ENCODE measurements around the gene ONECUT3. TPM values are rescaled to one million over a fixed set of nuclear protein-coding genes. Genes with fewer than 3 reads are reported as not detected.
"Not testable (repeated sequence)": the region's sequence is repeated elsewhere in the genome, so short reads cannot be mapped to it uniquely, and the experiment has no call there.

Gene ONECUT3
- total RNA-seq = not detected
- long read RNA-seq, donor 1 = 0 reads
- long read RNA-seq, donor 2 = 0 reads

DNA sequence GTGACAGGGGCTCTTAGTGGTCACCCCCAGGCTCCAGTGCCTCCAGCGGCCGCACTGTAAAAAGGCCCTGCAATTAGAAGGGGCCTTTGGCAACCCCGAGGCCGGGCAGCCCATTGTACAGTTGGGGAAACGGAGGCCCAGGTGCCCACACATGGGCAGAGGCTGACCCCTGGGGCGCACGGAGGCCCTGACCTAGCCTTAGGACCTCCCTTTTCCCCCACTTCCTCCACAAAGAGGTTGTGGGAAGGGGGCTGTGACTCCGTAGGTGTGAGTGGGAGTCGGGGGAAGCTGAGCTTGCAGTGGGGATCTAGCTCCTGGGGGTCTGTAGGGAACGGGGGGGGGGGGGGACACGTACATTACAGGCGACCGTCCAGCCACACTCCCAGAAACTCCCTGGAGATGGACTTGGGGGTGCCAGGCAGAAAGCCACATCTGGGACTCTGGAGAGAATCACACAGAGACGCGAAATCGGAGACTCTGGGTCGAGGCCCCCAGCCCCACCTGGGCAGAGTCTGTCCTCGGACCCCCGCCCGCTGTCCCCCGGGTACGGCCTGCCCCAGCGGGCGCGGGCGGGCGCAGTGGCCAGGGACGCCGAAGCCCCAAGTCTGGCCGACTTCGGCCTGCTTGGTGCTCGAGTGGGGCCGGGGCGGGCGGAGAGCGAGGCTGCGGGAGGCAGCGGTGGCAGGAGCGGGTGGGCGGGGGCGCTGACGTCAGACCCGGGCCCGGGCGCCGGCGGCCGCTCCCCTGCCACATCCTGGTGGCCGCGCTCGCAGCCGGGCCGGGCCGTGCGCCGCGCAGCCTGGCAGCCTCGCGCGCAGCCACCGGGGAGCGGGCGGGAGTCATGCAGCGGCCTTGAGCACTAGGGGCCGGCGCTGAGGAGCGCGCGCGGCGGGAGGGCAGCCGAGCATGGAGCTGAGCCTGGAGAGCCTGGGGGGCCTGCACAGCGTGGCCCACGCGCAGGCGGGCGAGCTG is at the start of gene ONECUT3:
Gene ONECUT3 (plus strand): TSS at position 750 of the 972 bp plus-strand sequence. CDS start 157 bp downstream, at position 907.
- intact Hi-C loops (cut with DNase I, micrococcal nuclease) = no loop called here
- ATAC-seq = peak; percentile 22
- Histone ChIP-seq H3K4me3 (no peak within 1 kb of the TSS), H3K4me1 (ENCODE audit: low read depth) (peaks cover 13% of the 10 kb centered on the region), H3K36me3 (ENCODE audit: low read depth) (no peaks in the 10 kb centered on the region), H3K9me3 (no peaks in the 10 kb centered on the region)
- TF ChIP-seq, protein P1, sequence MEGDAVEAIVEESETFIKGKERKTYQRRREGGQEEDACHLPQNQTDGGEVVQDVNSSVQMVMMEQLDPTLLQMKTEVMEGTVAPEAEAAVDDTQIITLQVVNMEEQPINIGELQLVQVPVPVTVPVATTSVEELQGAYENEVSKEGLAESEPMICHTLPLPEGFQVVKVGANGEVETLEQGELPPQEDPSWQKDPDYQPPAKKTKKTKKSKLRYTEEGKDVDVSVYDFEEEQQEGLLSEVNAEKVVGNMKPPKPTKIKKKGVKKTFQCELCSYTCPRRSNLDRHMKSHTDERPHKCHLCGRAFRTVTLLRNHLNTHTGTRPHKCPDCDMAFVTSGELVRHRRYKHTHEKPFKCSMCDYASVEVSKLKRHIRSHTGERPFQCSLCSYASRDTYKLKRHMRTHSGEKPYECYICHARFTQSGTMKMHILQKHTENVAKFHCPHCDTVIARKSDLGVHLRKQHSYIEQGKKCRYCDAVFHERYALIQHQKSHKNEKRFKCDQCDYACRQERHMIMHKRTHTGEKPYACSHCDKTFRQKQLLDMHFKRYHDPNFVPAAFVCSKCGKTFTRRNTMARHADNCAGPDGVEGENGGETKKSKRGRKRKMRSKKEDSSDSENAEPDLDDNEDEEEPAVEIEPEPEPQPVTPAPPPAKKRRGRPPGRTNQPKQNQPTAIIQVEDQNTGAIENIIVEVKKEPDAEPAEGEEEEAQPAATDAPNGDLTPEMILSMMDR (IDR thresholded peaks at IDR 0.05) = no peak
- no peak for DNase-seq

DNA sequence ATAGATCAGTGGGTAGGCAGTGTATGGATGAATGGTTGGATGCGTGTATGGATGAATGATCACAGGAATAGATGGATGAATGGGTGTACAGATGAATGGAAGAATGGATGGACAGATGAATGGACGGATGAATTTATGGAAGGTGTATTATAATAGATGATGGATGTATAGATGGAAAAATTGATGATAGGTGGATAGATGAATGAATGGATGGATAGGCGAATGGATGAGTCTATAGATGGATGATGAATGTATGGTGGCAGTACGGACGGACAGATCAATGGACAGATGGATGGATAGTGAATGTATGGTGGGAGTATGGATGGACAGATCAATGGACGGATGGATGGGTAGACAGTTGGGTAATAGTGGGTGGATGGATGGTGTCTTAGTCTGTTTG is 49.0 kb upstream of the ONECUT3 start:
- H3K36me3 ChIP-seq (ENCODE audit: low read depth) = no peaks in the 10 kb centered on the region
- ATAC-seq = no peak
- H3K9me3 ChIP-seq = no peaks in the 10 kb centered on the region
- DNase-seq = no peak
- no peak overlapping the region for H3K4me3 ChIP-seq
- intact Hi-C loops (cut with DNase I, micrococcal nuclease) = no loop called here
- TF ChIP-seq, protein P1 (IDR thresholded peaks at IDR 0.05) = no peak
- no peaks in the 10 kb centered on the region for H3K4me1 ChIP-seq (ENCODE audit: low read depth)

DNA sequence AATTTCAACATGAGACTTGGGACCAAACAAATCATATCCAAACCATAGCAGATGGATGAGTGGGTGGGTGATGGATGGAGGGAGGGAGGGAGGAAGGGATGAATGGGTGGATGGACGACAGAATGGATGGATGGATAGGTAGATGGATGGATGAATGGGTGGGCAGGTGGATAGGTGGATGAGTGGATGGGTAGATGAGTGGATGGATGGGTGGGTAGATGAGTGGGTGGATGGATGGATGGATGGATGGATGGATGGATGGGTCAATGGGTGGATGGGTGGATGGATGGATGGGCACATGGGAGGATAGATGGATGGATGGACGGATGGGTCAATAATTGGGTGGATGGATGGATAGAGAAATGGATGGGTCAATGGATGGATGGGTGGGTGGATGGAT is 47.9 kb upstream of the ONECUT3 start:
- intact Hi-C loops (cut with DNase I, micrococcal nuclease) = no loop called here
- ATAC-seq (no peak), DNase-seq (no peak)
- H3K4me3 ChIP-seq = no peak overlapping the region
- H3K36me3 ChIP-seq (ENCODE audit: low read depth) = no peaks in the 10 kb centered on the region
- H3K9me3 ChIP-seq = no peaks in the 10 kb centered on the region
- no peaks in the 10 kb centered on the region for H3K4me1 ChIP-seq (ENCODE audit: low read depth)
- TF ChIP-seq, protein P1 (IDR thresholded peaks at IDR 0.05) = no peak

DNA sequence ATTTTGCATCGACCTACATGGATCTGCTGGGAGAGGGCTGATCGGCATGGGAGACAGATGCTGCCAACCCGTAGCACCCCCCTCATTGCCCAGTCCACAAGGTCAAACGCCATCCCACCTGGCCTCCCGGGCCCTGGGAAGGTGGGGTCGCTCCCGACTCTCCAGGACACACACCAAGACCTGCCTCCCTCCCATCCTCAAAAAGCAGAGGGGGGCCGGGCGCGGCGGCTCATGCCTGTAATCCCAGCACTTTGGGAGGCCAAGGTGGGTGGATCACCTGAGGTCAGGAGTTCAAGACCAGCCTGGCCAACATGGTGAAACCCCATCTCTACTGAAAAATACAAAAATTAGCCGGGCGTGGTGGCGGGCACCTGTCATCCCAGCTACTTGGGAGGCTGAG is 46.7 kb upstream of the ONECUT3 start:
- H3K36me3 ChIP-seq (ENCODE audit: low read depth); ATAC-seq: not testable (repeated sequence)

DNA sequence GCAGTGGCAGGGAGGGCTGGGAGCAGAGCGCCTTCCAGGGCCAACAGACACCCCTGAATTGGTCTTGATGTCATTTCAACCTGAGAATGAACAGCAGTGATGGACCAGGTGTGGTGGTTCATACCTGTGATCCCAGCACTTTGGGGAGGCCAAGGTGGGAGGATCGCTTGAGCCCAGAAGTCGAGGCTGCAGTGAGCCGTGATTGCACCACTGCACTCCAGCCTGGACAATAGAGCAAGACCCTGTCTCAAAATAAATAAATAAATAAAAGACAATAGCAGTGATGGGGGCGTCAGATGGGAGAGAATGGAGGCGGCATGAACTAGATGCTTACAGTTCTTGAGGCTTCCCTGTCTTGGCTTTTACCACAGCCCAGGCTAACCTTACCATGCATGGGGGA is 46.1 kb upstream of the ONECUT3 start:
- no peak for DNase-seq
- Histone ChIP-seq H3K36me3 (ENCODE audit: low read depth) (no peaks in the 10 kb centered on the region), H3K4me3 (no peak overlapping the region), H3K9me3 (no peaks in the 10 kb centered on the region), H3K4me1 (ENCODE audit: low read depth) (no peaks in the 10 kb centered on the region)
- TF ChIP-seq, protein P1 (IDR thresholded peaks at IDR 0.05) = no peak
- ATAC-seq = no peak
- intact Hi-C loops (cut with DNase I, micrococcal nuclease) = no loop called here

More for the DNA sequence above, 46.7 kb upstream of the ONECUT3 start:
- H3K4me1 ChIP-seq (ENCODE audit: low read depth); H3K9me3 ChIP-seq; H3K4me3 ChIP-seq; intact Hi-C loops (cut with DNase I, micrococcal nuclease); DNase-seq: not testable (repeated sequence)

GRCh38 chr19:1713170-1713569 is 40.1 kb upstream of the ONECUT3 start:
- ATAC-seq (no peak), DNase-seq (no peak)
- Histone ChIP-seq H3K4me1 (ENCODE audit: low read depth) (no peaks in the 10 kb centered on the region), H3K4me3 (no peak overlapping the region), H3K36me3 (ENCODE audit: low read depth) (no peaks in the 10 kb centered on the region), H3K9me3 (no peaks in the 10 kb centered on the region)
- TF ChIP-seq, protein P1 (IDR thresholded peaks at IDR 0.05) = no peak
- intact Hi-C loops (cut with DNase I, micrococcal nuclease) = no loop called here
